Ishikawa (cell line): ENCODE results near the gene MNS1.

ENCODE experiments used
- CEBPB ChIP-seq: IDR thresholded peaks from 2 replicates; pipeline ENCODE4 v1.6.1; 2012
- EGR1 ChIP-seq: IDR thresholded peaks from 2 replicates; pipeline ENCODE4 v1.6.1; 2012
- EP300 ChIP-seq: IDR thresholded peaks from 2 replicates; pipeline ENCODE4 v1.6.1; 2012; ENCODE audit warnings: borderline replicate concordance
- FOXM1 ChIP-seq: IDR thresholded peaks from 2 replicates; pipeline ENCODE4 v1.6.1; 2012; ENCODE audit warnings: low read depth, borderline replicate concordance
- MAX ChIP-seq: IDR thresholded peaks from 2 replicates; pipeline ENCODE4 v1.6.1; 2012
- NFIC ChIP-seq: IDR thresholded peaks from 2 replicates; pipeline ENCODE4 v1.6.1; 2012
- RAD21 ChIP-seq: IDR thresholded peaks from 2 replicates; pipeline ENCODE4 v1.6.1; 2012; ENCODE audit warnings: low read depth
- TAF1 ChIP-seq: IDR thresholded peaks from 2 replicates; pipeline ENCODE4 v1.6.1; 2012; ENCODE audit warnings: low read depth, mild to moderate bottlenecking
- TCF12 ChIP-seq: IDR thresholded peaks from 2 replicates; pipeline ENCODE4 v1.6.1; 2012; ENCODE audit warnings: low read depth
- TEAD4 ChIP-seq: IDR thresholded peaks from 2 replicates; pipeline ENCODE4 v1.6.1; 2012
- USF1 ChIP-seq: IDR thresholded peaks from 2 replicates; pipeline ENCODE4 v1.6.1; 2012
- YY1 ChIP-seq: IDR thresholded peaks from 2 replicates; pipeline ENCODE4 v1.6.1; 2012; ENCODE audit warnings: low read depth
- ZBTB7A ChIP-seq: IDR thresholded peaks from 2 replicates; pipeline ENCODE4 v1.6.1; 2012; ENCODE audit warnings: low read depth
- TF ChIP-seq, protein P1 (sequence below): IDR thresholded peaks from 2 replicates; pipeline ENCODE4 v1.6.1; 2012; ENCODE audit warnings: low read depth, mild to moderate bottlenecking

DNA sequence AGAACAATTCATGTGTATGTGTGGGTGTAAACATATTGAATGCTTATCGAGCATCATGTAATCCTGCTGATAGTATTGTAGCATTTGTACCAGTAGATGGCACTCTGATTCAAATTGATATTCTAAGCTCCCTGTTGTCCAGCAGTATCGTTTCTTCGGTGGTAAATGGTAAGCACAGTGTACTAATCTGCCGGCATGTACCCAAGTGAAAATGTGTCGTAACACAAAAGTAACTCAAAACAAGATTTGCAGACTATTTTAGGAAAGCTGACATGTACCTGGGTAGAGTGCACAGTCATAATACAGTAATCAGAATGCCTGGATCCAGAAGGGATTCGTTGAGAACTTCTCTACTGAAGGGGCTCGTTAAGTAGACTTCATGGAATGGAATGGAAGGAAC lies 31.7 kb upstream of the MNS1 start:
- TF ChIP-seq YY1 (no peak), USF1 (no peak), FOXM1 (no peak), MAX (no peak), EP300 (no peak), RAD21 (peak; percentile 71), EGR1 (no peak), ZBTB7A (no peak), TCF12 (no peak), TAF1 (no peak), NFIC (no peak), CEBPB (no peak), TEAD4 (no peak)
- TF ChIP-seq, protein P1, sequence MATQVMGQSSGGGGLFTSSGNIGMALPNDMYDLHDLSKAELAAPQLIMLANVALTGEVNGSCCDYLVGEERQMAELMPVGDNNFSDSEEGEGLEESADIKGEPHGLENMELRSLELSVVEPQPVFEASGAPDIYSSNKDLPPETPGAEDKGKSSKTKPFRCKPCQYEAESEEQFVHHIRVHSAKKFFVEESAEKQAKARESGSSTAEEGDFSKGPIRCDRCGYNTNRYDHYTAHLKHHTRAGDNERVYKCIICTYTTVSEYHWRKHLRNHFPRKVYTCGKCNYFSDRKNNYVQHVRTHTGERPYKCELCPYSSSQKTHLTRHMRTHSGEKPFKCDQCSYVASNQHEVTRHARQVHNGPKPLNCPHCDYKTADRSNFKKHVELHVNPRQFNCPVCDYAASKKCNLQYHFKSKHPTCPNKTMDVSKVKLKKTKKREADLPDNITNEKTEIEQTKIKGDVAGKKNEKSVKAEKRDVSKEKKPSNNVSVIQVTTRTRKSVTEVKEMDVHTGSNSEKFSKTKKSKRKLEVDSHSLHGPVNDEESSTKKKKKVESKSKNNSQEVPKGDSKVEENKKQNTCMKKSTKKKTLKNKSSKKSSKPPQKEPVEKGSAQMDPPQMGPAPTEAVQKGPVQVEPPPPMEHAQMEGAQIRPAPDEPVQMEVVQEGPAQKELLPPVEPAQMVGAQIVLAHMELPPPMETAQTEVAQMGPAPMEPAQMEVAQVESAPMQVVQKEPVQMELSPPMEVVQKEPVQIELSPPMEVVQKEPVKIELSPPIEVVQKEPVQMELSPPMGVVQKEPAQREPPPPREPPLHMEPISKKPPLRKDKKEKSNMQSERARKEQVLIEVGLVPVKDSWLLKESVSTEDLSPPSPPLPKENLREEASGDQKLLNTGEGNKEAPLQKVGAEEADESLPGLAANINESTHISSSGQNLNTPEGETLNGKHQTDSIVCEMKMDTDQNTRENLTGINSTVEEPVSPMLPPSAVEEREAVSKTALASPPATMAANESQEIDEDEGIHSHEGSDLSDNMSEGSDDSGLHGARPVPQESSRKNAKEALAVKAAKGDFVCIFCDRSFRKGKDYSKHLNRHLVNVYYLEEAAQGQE = no peak
